GM23338 (cell line): ENCODE data around the gene TTC28. TPM values are rescaled to one million over a fixed set of nuclear protein-coding genes. Genes with fewer than 3 reads are reported as not detected.
A peak's percentile ranks its signal among the peaks of the same experiment; 100 is the strongest.

ENCODE experiments used
- ATAC-seq: fragments of 200-7000 bp; cut with Tn5 transposase; 3 replicates; pipeline ENCODE4 v1.9.1; 2020
- DNase-seq: peaks from one replicate; pipeline ENCODE4 v3.0.0-alpha.2; 2015; ENCODE audit warnings: low spot score
- H2AFZ ChIP-seq: fragments of 200-600 bp; sonication (generic); 2 replicates; pipeline ENCODE4 v1.8.0; 2016; ENCODE audit warnings: antibody characterized with exemption, mild to moderate bottlenecking, moderate library complexity
- H3F3A ChIP-seq: fragments of 200-600 bp; sonication (generic); replicated peaks from 2 replicates; pipeline ENCODE4 v1.8.0; 2017; ENCODE audit warnings: antibody characterized with exemption, mixed run types, low read depth
- H3K27ac ChIP-seq: fragments of 200-600 bp; sonication (generic); 2 replicates; pipeline ENCODE4 v1.6.1; 2016; ENCODE audit warnings: low read depth
- H3K27me3 ChIP-seq: fragments of 200-600 bp; sonication (generic); 2 replicates; pipeline ENCODE4 v1.8.0; 2016; ENCODE audit warnings: mild to moderate bottlenecking, mixed run types, moderate library complexity; ENCODE audit not compliant: insufficient read depth
- H3K36me3 ChIP-seq: fragments of 200-600 bp; sonication (generic); 2 replicates; pipeline ENCODE4 v1.8.0; 2016; ENCODE audit warnings: mild to moderate bottlenecking; ENCODE audit not compliant: insufficient read depth
- H3K4me1 ChIP-seq: fragments of 200-600 bp; sonication (generic); 2 replicates; pipeline ENCODE4 v1.8.0; 2016; ENCODE audit warnings: mild to moderate bottlenecking, moderate library complexity; ENCODE audit not compliant: insufficient read depth
- H3K4me2 ChIP-seq: fragments of 200-600 bp; sonication (generic); 2 replicates; pipeline ENCODE4 v1.7.1; 2017; ENCODE audit warnings: mixed run types
- H3K4me3 ChIP-seq: fragments of 200-600 bp; sonication (generic); 2 replicates; pipeline ENCODE4 v1.6.1; 2016; ENCODE audit warnings: mixed run types
- H3K79me2 ChIP-seq: fragments of 200-600 bp; sonication (generic); replicated peaks from 2 replicates; pipeline ENCODE4 v1.8.0; 2017; ENCODE audit warnings: mild to moderate bottlenecking; ENCODE audit not compliant: insufficient read depth
- H3K9me2 ChIP-seq: fragments of 200-600 bp; sonication (generic); 2 replicates; pipeline ENCODE4 v1.8.0; 2017; ENCODE audit not compliant: insufficient read depth
- H4K20me1 ChIP-seq: fragments of 200-600 bp; sonication (generic); replicated peaks from 2 replicates; pipeline ENCODE4 v1.8.0; 2017; ENCODE audit warnings: mild to moderate bottlenecking; ENCODE audit not compliant: insufficient read depth
- H3K27ac Mint-ChIP-seq: 2 replicates; pipeline ENCODE4 v1.8.0; 2020; ENCODE audit warnings: inconsistent platforms, mild to moderate bottlenecking, moderate library complexity, mixed read lengths
- H3K27me3 Mint-ChIP-seq: 3 replicates; pipeline ENCODE4 v1.8.0; 2022; ENCODE audit warnings: low read depth, mild to moderate bottlenecking, moderate library complexity, mixed read lengths, inconsistent platforms; ENCODE audit not compliant: insufficient read depth, poor library complexity
- H3K36me3 Mint-ChIP-seq: 3 replicates; pipeline ENCODE4 v1.8.0; 2021; ENCODE audit warnings: low read depth, mild to moderate bottlenecking, inconsistent platforms, moderate library complexity, mixed read lengths
- H3K4me1 Mint-ChIP-seq: 3 replicates; pipeline ENCODE4 v1.8.0; 2020; ENCODE audit warnings: mild to moderate bottlenecking, inconsistent platforms, mixed read lengths
- H3K4me3 Mint-ChIP-seq: 3 replicates; pipeline ENCODE4 v1.8.0; 2021; ENCODE audit warnings: moderate library complexity, mild to moderate bottlenecking, inconsistent platforms, mixed read lengths
- H3K9me3 Mint-ChIP-seq: 3 replicates; pipeline ENCODE4 v1.8.0; 2020; ENCODE audit warnings: moderate library complexity, mild to moderate bottlenecking, inconsistent platforms, mixed read lengths
- CREB1 ChIP-seq: fragments of 250-450 bp; sonication (Bioruptor Pico); IDR thresholded peaks from 2 replicates; pipeline ENCODE4 v1.5.0; 2020; ENCODE audit warnings: low read depth, mild to moderate bottlenecking, moderate library complexity
- EZH2 ChIP-seq: fragments of 200-600 bp; sonication (generic); IDR thresholded peaks from one replicate; pipeline ENCODE4 v1.8.0; 2017; ENCODE audit warnings: antibody characterized with exemption, mild to moderate bottlenecking, low read depth; ENCODE audit not compliant: unreplicated experiment
- JUNB ChIP-seq: IDR thresholded peaks from one replicate; pipeline ENCODE4 v1.6.1; 2016; ENCODE audit warnings: antibody characterized with exemption; ENCODE audit not compliant: unreplicated experiment
- NANOG ChIP-seq: IDR thresholded peaks from 2 replicates; pipeline ENCODE4 v1.6.1; 2016; ENCODE audit warnings: antibody characterized with exemption, borderline replicate concordance
- POLR2AphosphoS5 ChIP-seq: IDR thresholded peaks from 2 replicates; pipeline ENCODE4 v1.6.1; 2016; ENCODE audit warnings: antibody characterized with exemption, low read depth
- STAT1 ChIP-seq: IDR thresholded peaks from one replicate; pipeline ENCODE4 v1.6.1; 2016; ENCODE audit warnings: antibody characterized with exemption; ENCODE audit not compliant: unreplicated experiment
- ZNF114 ChIP-seq: fragments of 250-450 bp; sonication (Bioruptor Pico); IDR thresholded peaks from 2 replicates; pipeline ENCODE4 v1.5.0; 2020; ENCODE audit warnings: mild to moderate bottlenecking, moderate library complexity
- polyA plus RNA-seq: library from polyadenylated mRNA; unstranded; fragments of >200 nt; fragmentation: Nextera tagmentation; extraction: Ambion mirVana; gene quantifications from 2 replicates; pipeline ENCODE4 v1.2.1, GENCODE V29; 2016
- total RNA-seq: library from RNA; depleted of rRNA; stranded (reverse); fragments of >200 nt; shearing (Covaris generic); gene quantifications from 2 replicates; pipeline ENCODE4 v1.2.3, GENCODE V29; 2014
- TF ChIP-seq, protein P1 (sequence below): IDR thresholded peaks from 2 replicates; pipeline ENCODE4 v1.6.1; 2016; ENCODE audit warnings: antibody characterized with exemption
- TF ChIP-seq, protein P2 (sequence below): IDR thresholded peaks from one replicate; pipeline ENCODE4 v1.6.1; 2018; ENCODE audit warnings: antibody characterized with exemption; ENCODE audit not compliant: unreplicated experiment
- TF ChIP-seq, protein P3 (sequence below), 2 experiments: fragments of 200-600 bp in 1 of 2; sonication (generic) in 1 of 2; conservative IDR thresholded peaks; 2 replicates each; pipeline versions ENCODE4 v1.5.1 to v1.6.1; 2016 to 2017; ENCODE audit warnings: antibody characterized with exemption in 2 of 2, low read depth in 2 of 2, mild to moderate bottlenecking in 2 of 2, moderate library complexity in 1 of 2

TTC28 gene
- total and polyA plus RNA-seq, 2 experiments from 2014 or later: 4.5 to 16.1 TPM

DNA sequence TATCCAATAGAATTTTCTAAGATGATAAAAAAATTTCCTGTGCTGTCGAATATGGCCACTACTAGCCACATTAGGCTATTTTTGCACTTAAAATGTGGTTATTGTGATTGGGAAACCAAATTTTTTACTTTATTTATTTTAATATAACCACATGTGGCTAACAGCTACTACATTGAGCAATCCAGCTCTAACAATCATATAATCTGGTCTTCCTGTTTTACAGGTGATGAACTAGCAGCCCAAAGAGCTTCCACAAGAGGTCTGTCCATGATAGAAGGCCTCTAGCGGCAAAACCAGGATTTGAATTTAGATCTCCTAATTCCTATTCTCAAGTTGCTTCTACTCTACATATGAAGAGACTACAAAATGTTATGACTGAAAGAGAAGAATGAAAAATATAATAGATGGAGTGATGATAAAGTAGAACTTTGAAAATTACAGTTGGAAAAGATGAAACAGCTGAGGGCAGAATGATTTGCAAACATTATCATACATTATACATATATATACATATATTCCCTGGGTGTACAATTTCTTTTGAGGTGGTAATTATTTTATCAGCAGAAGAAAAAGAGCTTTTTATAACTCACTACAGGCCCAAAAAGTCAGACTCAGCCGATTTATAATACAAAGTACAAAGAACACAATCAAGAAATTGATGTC is 397.1 kb downstream of the TTC28 start:
- peaks cover 16% of the 10 kb centered on the region for H3K4me1 Mint-ChIP-seq
- no peaks in the 10 kb centered on the region for H3K27me3 Mint-ChIP-seq
- no peaks in the 10 kb centered on the region for H3K9me3 Mint-ChIP-seq
- no peaks in the 10 kb centered on the region for H3K36me3 Mint-ChIP-seq
- Histone ChIP-seq H3K4me3 (no peak overlapping the region), H3F3A (no peaks in the 10 kb centered on the region), H3K27ac (no peak overlapping the region), H3K36me3 (no peaks in the 10 kb centered on the region), H3K4me1 (peaks cover 6% of the 10 kb centered on the region), H3K4me2 (no peak overlapping the region), H3K79me2 (no peaks in the 10 kb centered on the region), H3K27me3 (no peaks in the 10 kb centered on the region), H3K9me2 (no peaks in the 10 kb centered on the region), H2AFZ (no peak overlapping the region), H4K20me1 (no peaks in the 10 kb centered on the region)
- H3K27ac Mint-ChIP-seq: peak overlapping the region; percentile 26; the same call in 1 of the 2 replicates
- H3K4me3 Mint-ChIP-seq: no peak overlapping the region
- TF ChIP-seq NANOG (no peak), CREB1 (CRISPR knock-in tag) (no peak), EZH2 (no peak), JUNB (no peak), ZNF114 (CRISPR knock-in tag) (no peak), STAT1 (no peak), POLR2AphosphoS5 (no peak)
- TF ChIP-seq, protein P1, sequence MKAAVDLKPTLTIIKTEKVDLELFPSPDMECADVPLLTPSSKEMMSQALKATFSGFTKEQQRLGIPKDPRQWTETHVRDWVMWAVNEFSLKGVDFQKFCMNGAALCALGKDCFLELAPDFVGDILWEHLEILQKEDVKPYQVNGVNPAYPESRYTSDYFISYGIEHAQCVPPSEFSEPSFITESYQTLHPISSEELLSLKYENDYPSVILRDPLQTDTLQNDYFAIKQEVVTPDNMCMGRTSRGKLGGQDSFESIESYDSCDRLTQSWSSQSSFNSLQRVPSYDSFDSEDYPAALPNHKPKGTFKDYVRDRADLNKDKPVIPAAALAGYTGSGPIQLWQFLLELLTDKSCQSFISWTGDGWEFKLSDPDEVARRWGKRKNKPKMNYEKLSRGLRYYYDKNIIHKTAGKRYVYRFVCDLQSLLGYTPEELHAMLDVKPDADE: no peak
- TF ChIP-seq, protein P2, sequence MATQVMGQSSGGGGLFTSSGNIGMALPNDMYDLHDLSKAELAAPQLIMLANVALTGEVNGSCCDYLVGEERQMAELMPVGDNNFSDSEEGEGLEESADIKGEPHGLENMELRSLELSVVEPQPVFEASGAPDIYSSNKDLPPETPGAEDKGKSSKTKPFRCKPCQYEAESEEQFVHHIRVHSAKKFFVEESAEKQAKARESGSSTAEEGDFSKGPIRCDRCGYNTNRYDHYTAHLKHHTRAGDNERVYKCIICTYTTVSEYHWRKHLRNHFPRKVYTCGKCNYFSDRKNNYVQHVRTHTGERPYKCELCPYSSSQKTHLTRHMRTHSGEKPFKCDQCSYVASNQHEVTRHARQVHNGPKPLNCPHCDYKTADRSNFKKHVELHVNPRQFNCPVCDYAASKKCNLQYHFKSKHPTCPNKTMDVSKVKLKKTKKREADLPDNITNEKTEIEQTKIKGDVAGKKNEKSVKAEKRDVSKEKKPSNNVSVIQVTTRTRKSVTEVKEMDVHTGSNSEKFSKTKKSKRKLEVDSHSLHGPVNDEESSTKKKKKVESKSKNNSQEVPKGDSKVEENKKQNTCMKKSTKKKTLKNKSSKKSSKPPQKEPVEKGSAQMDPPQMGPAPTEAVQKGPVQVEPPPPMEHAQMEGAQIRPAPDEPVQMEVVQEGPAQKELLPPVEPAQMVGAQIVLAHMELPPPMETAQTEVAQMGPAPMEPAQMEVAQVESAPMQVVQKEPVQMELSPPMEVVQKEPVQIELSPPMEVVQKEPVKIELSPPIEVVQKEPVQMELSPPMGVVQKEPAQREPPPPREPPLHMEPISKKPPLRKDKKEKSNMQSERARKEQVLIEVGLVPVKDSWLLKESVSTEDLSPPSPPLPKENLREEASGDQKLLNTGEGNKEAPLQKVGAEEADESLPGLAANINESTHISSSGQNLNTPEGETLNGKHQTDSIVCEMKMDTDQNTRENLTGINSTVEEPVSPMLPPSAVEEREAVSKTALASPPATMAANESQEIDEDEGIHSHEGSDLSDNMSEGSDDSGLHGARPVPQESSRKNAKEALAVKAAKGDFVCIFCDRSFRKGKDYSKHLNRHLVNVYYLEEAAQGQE: no peak
- TF ChIP-seq, protein P3, sequence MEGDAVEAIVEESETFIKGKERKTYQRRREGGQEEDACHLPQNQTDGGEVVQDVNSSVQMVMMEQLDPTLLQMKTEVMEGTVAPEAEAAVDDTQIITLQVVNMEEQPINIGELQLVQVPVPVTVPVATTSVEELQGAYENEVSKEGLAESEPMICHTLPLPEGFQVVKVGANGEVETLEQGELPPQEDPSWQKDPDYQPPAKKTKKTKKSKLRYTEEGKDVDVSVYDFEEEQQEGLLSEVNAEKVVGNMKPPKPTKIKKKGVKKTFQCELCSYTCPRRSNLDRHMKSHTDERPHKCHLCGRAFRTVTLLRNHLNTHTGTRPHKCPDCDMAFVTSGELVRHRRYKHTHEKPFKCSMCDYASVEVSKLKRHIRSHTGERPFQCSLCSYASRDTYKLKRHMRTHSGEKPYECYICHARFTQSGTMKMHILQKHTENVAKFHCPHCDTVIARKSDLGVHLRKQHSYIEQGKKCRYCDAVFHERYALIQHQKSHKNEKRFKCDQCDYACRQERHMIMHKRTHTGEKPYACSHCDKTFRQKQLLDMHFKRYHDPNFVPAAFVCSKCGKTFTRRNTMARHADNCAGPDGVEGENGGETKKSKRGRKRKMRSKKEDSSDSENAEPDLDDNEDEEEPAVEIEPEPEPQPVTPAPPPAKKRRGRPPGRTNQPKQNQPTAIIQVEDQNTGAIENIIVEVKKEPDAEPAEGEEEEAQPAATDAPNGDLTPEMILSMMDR (conservative IDR thresholded peaks at IDR 0.05; ENCODE audit: low read depth in 2 of 2): no peak
- DNase-seq: peak; percentile 27
- no peak for ATAC-seq
